GM21786 (cell line): ENCODE data around the gene SUSD1.

Experiments used
- ATAC-seq: cut with Tn5 transposase; IDR thresholded peaks from one replicate; pipeline ENCODE4 v1.9.1; 2021; ENCODE audit not compliant: unreplicated experiment

SUSD1 gene

DNA sequence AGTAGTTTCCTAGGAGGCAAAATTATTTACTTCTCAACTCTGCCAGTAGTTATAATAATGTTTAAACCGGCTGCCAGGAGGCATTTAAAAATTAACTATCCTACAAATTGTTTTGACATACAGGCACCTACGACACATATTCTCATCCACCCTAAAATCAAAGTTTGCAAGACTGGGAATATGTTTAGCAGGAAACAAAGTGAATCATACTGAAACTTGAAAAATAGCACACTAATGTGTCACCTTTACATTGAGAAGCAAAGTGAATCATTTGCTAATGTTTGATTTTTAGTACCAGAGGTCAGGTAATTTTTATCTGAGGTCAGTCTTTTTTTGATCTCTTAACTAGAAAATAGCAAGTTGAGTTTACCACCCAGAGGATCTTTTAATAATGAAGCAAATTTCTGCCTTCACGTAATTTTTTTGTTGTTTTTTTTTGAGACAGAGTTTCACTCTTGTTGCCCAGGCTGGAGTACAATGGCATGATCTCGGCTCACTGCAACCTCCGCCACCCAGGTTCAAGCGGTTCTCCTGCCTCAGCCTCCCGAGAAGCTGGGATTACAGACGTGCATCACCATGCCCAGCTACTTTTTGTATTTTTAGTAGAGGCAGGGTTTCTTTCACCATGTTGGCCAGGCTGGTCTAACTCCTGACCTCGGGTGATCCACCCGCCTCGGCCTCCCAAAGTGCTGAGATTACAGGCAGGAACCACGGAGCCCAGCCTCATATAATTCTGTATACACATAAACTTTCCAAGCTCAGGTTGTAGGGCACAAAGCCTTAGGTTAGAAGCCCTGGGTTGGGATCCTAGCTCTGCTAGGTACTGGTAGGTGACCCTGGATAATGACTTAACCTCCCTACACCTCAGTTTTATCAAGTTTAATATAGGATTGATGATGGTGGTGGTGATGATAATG, 154.2 kb downstream of the SUSD1 start:
- ATAC-seq, result peak; percentile 67

DNA sequence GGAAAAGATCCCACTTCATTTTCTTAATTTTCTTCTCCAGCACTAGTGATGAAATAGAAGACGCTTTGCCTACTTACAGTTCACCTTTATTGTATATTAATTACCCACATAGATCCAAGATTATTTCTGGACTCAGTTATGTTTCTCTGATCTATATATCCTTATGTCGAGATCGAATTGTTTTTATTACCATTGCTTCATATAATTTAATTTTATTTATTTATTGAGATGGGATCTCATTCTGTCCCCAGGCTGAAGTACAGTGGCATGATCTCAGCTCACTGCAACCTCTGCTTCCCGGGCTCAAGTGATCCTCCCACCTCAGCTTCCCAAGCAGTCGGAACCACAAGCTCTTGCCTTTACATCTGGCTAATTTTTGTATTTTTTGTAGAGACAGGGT, 157.2 kb downstream of the SUSD1 start:
- ATAC-seq, result no peak

DNA sequence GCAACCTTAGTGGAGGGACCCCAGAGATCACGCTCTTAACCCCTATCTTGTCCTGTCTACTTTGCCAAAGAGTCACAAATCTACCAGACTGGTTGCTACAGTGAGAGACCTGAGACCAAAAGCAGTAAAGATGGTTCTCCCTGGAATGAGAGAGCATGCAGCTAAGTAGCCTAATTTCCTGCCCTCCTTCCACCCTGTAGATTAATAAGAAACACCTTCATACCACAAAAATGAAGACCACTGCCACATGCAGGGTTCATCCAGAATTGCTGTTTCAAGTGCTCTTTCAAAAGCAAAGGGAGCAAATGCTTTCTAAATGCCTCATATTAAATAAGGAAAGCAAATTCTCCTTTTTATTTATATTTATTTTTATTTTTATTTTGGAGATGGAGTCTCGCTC, 159.4 kb downstream of the SUSD1 start:
- no peak for ATAC-seq

DNA sequence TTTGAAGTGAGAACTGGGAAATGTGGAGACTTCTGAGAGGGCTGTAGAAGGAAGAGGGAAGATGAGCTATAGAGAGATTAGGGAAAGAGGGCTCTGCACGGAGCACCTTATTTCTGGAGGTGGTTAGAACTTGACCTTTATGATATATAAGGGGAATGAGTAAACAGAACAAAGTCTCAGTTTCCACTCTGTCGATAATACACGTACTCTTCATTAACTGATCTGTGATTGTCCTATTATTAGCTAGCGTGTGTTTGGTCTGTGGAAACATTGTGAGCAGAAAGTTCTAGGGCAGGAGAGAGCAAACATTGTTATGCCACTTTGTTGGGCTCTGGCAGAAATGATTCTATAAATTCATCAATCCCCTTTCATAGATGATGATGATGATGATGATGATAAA, 159.9 kb downstream of the SUSD1 start:
- ATAC-seq, result no peak

DNA sequence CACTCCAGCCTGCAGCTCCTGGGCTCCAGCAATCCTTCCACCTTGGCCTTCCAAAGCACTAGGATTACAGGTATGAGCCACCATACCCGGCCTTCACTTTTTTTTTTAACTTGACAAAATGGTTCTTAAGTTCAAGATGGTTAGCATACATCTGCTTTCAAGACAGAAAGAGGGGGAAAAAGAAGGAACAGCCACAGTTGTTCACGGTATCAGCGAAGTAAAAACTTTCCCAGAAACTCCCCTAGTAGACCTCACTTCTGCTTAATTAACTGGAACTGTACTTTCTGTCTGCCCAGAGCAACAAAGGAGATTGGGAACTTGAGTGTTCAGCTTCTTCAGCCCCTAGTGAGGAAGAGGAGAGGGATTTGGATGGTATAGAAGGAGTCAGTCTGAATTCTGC, 161.8 kb downstream of the SUSD1 start:
- no peak for ATAC-seq

DNA sequence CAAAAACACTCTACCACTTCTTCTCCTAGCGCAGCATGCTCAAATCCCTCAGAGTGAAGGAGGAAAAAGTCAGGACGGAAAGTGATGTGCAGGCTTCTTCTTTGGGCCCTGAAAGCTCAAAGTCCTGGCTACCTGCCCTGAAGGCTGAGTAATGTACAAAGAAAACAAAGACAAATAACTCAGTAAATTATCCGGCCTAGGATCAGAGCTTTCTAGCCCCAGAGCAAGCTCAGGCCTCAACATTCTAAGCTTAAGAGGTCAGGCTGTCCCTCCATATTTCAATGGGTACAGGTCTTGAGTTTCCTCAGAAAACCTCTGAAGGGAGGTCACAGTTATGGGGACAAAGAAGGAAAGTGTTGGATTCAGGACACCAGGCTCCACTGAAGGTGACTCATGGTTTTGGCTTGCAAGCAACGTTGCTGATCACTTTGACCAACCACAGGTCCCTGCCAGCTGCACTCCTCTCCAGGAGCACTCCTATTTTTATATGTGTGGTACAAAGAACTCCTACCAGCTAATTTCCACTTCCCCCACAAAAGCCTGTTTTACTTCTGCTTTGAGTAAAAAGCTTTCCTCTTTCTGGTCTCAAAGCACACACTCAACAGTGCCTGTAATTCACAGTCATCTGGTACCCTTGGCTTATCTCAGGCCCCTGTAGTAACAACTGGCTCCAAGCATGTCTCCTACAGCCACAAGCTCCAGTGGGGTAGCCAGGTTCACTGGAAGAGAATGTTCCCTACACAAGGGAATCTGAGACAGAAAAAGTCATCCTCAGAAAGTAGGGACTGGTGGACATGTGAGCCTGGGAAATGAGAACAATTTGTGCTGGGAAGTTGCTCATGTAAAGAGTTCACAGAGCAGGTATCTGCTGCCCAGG, 162.8 kb downstream of the SUSD1 start:
- peak; percentile 82 for ATAC-seq

DNA sequence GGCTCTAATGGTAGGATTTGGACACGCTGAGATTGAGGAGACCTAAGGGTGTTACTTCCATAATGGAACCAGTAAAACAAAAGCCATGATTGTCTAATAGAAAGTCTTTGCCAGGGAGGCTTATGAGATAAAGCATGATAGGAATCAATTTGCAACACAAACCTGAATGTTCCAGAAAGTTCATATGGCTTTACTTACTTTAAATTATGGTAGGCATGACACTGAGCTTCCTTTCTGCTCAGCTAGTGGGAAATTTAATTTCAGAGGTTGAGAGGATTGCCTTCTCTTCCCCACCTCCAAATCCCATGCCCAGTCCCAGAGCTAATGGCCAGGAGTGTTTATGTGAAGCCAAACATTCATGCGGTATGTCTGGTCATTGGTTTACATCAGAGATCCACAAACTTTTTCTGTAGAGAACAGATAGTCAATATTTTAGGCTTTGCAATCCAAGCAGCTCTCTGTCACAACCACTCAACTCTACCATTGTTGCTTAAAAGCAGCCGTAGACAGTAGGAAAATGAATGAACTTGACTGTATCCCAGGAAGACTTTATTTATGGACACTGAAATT, 164.0 kb downstream of the SUSD1 start:
- ATAC-seq, result no peak

DNA sequence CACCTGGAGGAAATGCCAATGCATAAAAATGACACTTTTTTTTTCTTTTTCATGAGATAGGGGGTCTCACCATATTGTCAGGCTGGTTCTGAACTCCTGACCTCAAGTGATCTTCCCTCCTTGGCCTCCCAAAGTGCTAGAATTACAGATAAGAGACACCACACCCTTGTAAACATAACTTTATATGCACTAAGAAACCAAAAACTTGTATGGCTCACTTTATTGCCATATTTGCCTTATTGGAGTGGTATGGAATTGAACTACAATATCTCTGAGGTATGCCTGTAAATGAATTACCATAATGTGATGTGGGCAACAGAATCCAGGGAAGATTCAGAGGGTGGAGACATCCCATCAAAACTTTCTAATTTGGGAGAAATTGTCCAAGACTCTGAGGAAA, 164.6 kb downstream of the SUSD1 start:
- ATAC-seq, result no peak

DNA sequence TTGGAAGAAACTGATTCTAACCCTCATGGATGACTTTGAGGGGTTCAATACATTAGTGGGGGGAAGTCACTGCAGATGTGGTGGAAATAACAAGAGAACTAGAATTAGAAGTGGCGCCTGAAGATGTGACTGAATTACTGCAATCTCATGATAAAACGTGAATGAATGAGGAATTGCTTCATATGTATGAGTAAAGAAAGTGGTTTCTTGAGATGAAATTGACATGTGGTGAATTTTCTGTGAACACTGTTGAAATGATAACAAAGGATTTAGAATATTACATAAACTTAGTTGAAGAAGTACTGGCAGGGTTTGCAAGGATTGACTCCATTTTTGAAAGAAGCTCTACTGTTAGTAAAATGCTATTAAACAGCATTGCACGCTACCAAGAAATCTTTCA, 165.4 kb downstream of the SUSD1 start:
- ATAC-seq, result no peak

DNA sequence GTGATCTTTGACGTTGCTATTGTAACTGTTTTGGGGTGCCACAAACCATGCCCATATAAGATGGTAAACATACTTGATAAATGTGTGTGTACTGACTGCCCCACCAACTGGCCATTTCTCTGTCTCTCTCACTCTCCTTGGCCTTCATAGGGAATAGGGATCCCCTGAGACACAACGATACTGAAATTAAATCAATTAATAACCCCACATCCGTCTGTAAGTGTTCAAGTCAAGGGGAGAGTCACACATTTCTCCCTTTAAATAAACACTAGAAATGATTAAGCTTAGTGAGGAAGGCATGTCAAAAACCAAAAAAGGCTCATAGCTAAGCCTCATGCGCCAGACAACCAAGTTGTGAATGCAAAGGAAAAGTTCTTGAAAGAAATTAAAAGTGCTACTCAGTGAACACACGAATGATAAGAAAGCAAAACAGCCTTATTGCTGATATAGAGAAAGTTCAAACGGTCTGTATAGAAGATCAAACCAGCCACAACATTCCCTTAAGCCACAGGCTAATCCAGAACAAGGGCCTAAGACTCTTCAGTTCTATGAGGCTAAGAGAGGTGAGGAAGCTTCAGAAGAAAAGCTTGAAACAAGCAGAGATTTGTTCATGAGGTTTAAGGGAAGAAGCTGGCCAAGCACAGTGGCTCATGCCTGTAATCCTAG, 167.4 kb downstream of the SUSD1 start:
- ATAC-seq, result peak; percentile 23

DNA sequence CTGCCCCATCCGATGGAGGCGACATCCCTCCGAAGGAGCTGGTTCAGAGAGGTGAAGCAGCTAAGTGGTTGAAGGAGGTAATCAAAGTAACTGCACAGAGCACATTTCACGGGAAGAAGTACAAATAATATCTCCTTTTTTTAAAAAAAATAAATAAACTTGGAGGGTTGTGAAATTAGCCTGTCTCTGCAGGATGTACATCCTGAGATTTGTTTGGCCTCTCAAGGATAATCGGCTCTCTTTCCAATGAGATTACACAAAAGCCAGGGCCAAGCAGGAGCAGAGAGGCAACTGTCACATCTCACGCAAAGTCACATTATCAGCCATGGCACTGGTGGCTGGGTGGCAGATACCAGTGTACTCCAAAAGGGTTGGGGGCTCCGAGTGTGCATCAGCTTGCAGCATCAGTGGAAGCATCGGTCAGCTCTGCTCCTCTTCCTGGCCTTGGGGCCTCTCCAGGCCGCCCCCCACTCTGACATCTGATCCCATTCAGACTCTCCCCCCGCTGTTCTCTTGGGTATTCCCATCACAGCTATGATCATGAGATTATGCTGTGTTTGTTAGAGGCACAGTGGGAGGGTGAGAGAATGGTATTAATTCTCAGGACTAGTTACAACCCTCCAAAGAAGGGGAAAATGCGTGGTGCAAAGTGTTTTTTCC, 168.6 kb downstream of the SUSD1 start:
- ATAC-seq, result no peak

DNA sequence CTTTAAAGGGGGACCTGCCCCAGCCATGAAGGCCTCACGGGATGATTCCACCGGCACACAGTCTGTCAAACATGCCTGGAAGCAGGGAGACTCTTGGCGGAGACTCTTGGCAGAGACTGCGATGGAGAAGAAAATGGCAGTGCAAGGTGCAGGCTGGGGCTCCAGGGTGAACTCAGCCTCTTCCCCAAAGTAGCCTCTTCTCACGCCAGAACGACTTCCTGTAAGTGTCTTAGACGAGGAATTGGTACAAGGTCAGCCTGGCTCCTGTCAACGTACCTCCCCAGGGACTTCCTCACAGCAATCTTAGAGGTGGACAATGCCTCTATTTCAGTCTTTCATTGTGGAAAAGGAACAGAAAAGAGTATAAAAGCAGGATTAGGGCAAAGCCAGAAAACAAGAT, 169.2 kb downstream of the SUSD1 start:
- ATAC-seq, result no peak

DNA sequence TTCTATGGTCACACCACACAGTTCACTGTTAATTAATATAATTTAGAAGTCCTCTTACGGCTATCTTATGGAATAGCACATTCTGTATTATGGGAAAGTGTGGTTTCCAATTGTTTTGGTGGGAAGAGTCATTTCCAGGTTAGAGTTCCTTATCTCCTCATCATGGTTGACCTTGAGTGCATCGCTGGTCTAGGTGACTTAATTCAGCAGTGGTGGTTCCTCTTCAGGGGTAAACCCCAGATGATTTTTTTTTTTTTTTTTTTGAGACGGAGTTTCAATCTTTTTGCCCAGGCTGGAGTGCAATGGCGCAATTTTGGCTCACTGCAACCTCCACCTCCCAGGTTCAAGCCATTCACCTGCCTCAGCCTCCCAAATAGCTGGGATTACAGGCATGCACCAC, 171.6 kb downstream of the SUSD1 start:
- no peak for ATAC-seq

DNA sequence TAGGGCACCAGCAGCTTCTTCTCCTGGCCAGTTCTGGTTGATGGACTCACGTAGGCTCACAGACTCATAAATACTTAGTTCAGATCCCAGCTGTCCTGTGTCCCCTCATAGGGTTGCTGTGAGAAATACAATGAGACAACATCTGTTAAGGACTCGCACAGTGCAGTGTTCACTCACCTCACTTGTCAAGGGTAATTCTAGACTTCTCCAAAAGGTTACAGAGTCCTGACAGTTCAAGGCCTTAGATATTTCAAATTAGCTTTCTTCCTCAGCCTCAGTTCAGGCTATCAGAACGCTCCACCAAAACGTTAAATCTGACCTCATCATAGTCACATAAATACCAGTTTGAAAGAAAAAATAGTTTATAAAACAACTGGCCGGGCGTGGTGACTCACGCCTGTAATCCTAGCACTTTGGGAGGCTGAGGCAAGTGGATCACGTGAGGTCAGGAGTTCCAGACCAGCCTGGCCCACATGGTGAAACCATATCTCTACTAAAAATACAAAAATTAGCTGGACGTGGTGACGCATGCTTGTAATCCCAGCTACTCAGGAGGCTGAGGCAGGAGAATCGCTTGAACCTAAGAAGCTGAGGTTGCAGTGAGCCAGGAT, 172.1 kb downstream of the SUSD1 start:
- ATAC-seq, result no peak

DNA sequence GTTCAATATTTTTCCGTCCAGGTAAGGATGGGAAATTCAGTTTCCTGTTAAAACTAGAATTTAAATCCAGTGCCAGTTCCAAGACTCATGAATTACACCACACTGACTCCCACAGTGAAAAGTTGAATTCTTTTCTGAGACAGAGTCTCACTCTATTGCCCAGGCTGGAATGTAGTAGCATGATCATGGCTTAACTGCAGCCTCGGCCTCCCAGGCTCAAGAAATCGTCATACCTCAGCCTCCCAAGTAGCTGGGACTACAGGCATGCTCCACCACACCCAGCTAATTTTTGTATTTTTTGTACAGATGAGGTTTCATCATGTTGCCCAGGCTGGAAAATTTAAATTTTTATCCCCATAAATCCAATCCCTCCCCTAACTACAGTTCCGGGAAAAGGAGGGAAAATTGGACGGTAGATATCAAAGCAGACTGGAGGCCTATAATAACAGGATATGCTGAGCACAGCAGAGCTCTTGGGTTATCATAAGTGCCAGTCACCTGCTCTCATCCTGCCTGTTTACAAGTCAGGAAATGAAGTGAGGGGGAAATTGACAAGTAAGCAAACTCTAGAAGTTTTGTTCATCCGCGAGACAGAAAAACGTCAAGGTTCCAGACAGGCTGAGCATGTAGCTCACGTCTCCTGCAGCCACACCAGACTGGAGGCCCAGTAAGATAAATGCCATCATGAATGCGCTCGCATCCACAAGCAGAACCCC, 172.8 kb downstream of the SUSD1 start:
- no peak for ATAC-seq

DNA sequence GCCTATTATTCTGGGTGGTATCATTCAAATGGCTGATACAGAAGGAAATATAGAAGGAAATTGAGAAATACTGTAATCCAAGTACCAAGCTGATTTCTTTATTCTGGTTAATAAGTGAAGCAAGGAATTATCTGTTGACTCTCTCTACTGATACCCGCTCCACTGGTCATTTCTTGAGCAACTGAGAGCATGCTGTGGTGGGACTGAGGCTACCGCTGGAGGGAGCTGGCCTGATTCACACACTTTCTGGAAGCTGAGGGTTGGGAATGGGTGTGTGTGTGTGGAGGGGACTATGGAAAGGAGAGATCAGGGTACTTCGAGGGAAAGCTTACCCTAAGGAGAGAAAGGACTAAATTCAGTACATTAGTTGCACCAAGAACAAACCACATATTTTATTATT, 174.4 kb downstream of the SUSD1 start:
- ATAC-seq, result no peak

DNA sequence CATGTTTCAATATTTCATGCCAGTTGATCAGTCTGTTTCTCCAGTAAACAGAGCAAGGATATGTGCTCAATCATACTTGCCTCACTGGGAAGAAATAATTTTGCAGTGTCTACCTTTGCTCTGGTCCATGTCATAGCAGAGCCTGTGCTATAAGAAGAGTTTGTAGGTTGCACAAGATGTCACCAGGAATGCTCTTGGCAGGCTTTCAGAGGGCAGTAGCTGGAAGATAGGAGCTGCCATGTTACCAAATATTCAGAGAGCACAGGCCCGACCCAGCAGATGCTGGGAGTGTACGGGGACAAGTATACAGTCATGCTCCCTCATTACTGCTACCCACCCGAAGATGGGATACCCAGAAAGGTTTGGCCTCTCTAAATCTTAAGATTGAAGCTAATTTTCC, 175.8 kb downstream of the SUSD1 start:
- no peak for ATAC-seq

DNA sequence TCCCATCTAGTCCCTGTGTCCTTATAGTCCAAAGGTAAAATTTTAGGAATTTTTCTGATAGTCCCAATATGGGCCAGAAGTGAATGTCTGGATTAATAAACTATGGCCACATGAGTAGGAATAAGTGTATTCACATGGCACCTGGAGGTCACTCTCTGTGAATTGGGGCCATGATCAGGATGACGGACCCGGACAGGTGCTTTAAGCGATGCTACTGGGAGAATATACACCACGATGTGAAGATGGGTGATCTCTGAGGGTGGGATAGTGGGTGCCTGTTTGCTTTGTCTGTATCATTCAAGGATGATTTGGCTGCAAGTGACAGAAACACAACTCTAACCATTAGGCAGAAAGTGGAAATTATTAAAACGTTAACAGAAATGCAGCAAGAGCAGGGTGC, 177.3 kb downstream of the SUSD1 start:
- ATAC-seq, result no peak

DNA sequence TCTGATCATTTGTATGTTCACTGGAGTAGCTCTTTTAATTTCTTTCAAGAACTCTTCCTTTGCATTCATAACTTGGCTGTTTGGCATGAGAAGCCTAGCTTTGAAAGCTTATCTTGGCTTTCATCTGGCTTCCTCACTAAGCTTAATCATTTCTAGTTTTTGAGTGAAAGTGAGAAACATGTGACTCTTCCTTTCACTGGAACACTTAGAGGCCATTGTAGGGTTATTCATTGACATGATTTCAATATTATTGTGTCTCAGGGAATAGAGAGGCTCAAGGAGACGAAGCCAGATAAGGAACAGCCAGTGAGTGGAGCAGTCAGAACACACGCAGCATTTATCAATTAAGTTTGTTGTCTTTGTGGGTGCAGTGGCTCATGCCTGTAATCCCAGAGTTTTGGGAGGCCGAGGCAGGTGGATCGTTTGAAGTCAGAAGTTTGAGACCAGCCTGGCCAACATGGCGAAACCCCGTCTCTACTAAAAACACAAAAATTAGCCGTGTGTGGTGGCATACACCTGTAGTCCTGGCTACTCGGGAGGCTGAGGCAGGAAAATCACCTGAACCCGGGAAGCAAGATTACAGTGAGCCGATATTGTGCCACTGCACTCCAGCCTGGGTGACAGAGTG, 180.2 kb downstream of the SUSD1 start:
- peak; percentile 65 for ATAC-seq
